Endothelial cell of umbilical vein (primary cell): Measurements from ENCODE around the gene FGR. TPM values are rescaled to one million over a fixed set of nuclear protein-coding genes. Genes with fewer than 3 reads are reported as not detected.

Experiments used
- BruUV-seq: library from RNA; stranded (reverse); fragments of 400-500 nt; replicated peaks from 2 replicates; lab custom pipeline; 2021; lab: Mats Ljungman, UMichigan
- CTCF ChIA-PET: fragments of 300-600, 350-600 bp; sonication (Branson Sonifier 250); formaldehyde crosslinking; loops from one replicate; lab custom pipeline; 2021; ENCODE audit warnings: antibody characterized with exemption, inconsistent platforms; lab: Charles Lee
- POLR2A ChIA-PET: fragments of 300-600, 350-600 bp; sonication (Branson Sonifier 250); formaldehyde crosslinking; loops from one replicate; lab custom pipeline; 2021; ENCODE audit warnings: antibody characterized with exemption, inconsistent platforms; lab: Charles Lee
- DNase-seq: peaks from one replicate; pipeline ENCODE4 v3.0.0-alpha.2; 2011; ENCODE audit warnings: low read depth, low spot score
- FAIRE-seq: peaks from 2 replicates; lab custom pipeline; 2011; peaks lifted over from hg19 to GRCh38; lab: Jason Lieb, UNC
- H2AFZ ChIP-seq: 2 replicates; pipeline ENCODE4 v1.6.0; 2012; ENCODE audit warnings: low read depth, low read length, control low read depth, inconsistent platforms
- H3K27ac ChIP-seq: 2 replicates; pipeline ENCODE4 v1.5.1; 2011; ENCODE audit warnings: low read depth, mild to moderate bottlenecking, control low read depth, low read length, moderate library complexity; ENCODE audit not compliant: insufficient read depth
- H3K27me3 ChIP-seq, 2 experiments: 2 replicates each; pipeline versions ENCODE4 v1.6.0 to v1.6.1; 2011; ENCODE audit warnings: low read length in 2 of 2, mixed read lengths in 1 of 2; ENCODE audit not compliant: control insufficient read depth in 2 of 2, insufficient read depth in 2 of 2
- H3K36me3 ChIP-seq, 2 experiments: 2 replicates in 1 of 2; 3 replicates in 1 of 2; pipeline ENCODE4 v1.5.1; 2011; ENCODE audit warnings: low read length in 2 of 2, mild to moderate bottlenecking in 1 of 2, moderate library complexity in 1 of 2; ENCODE audit not compliant: control insufficient read depth in 2 of 2, insufficient read depth in 2 of 2; ENCODE audit errors: extremely low read depth in 1 of 2
- H3K4me1 ChIP-seq: 3 replicates; pipeline ENCODE4 v1.5.1; 2011; ENCODE audit warnings: mild to moderate bottlenecking, low read length; ENCODE audit not compliant: control insufficient read depth, insufficient read depth; ENCODE audit errors: extremely low read depth
- H3K4me2 ChIP-seq: 2 replicates; pipeline ENCODE4 v1.6.1; 2011; ENCODE audit warnings: low read length, control low read depth, mixed read lengths; ENCODE audit not compliant: insufficient read depth
- H3K4me3 ChIP-seq, 3 experiments: fragments of 200-600 bp in 1 of 3; sonication (generic), shearing (Covaris generic) in 1 of 3; replicated peaks in 1 of 3; 2 replicates each; pipeline ENCODE4 v1.5.1; 2011 to 2016; ENCODE audit warnings: control low read depth in 3 of 3, low read length in 3 of 3, mild to moderate bottlenecking in 2 of 3, inconsistent platforms in 1 of 3, low read depth in 1 of 3, moderate library complexity in 1 of 3; ENCODE audit not compliant: insufficient read depth in 1 of 3
- H3K79me2 ChIP-seq: 2 replicates; pipeline ENCODE4 v1.6.0; 2012; ENCODE audit warnings: low read length, inconsistent platforms; ENCODE audit not compliant: control insufficient read depth, insufficient read depth
- H3K9ac ChIP-seq: replicated peaks from 2 replicates; pipeline ENCODE3; 2011; ENCODE audit warnings: low read length, control low read depth; ENCODE audit not compliant: insufficient read depth; ENCODE audit errors: extremely low read depth
- H3K9me1 ChIP-seq: replicated peaks from 3 replicates; pipeline ENCODE4 v1.6.0; 2011; ENCODE audit warnings: mild to moderate bottlenecking, low read length; ENCODE audit not compliant: control insufficient read depth, insufficient read depth; ENCODE audit errors: extremely low read depth
- H3K9me3 ChIP-seq: replicated peaks from 2 replicates; pipeline ENCODE4 v1.5.1; 2012; ENCODE audit warnings: low read length, inconsistent platforms; ENCODE audit not compliant: control insufficient read depth, insufficient read depth
- H4K20me1 ChIP-seq: replicated peaks from 2 replicates; pipeline ENCODE3; 2011; ENCODE audit warnings: mild to moderate bottlenecking, low read length; ENCODE audit not compliant: control insufficient read depth, insufficient read depth; ENCODE audit errors: extremely low read depth
- CTCF ChIP-seq, 2 donors: IDR thresholded peaks; 1 replicate in 1 of 2; 2 replicates in 1 of 2; pipeline ENCODE4 v1.5.1; 2011; ENCODE audit warnings: low read length in 2 of 2, mild to moderate bottlenecking in 2 of 2, moderate library complexity in 2 of 2, control low read depth in 1 of 2, inconsistent platforms in 1 of 2, low read depth in 1 of 2; ENCODE audit not compliant: insufficient read depth in 1 of 2; ENCODE audit errors: extremely low read depth in 1 of 2
- EZH2 ChIP-seq: IDR thresholded peaks from 2 replicates; pipeline ENCODE4 v1.6.1; 2012; ENCODE audit warnings: borderline replicate concordance, low read depth, mild to moderate bottlenecking, moderate library complexity, low read length, inconsistent platforms; ENCODE audit not compliant: severe bottlenecking
- FOS ChIP-seq: IDR thresholded peaks from 2 replicates; pipeline ENCODE4 v1.6.1; 2011; ENCODE audit warnings: mild to moderate bottlenecking, low read length, moderate library complexity, borderline replicate concordance; ENCODE audit not compliant: insufficient read depth
- GATA2 ChIP-seq: IDR thresholded peaks from 2 replicates; pipeline ENCODE4 v1.7.0; 2011; ENCODE audit warnings: low read depth, mild to moderate bottlenecking, moderate library complexity, mixed read lengths, low read length; ENCODE audit not compliant: insufficient read length, insufficient read depth
- JUN ChIP-seq: IDR thresholded peaks from 2 replicates; pipeline ENCODE4 v1.6.1; 2011; ENCODE audit warnings: borderline replicate concordance, low read depth; ENCODE audit not compliant: insufficient read length, insufficient read depth
- MAX ChIP-seq: IDR thresholded peaks from 2 replicates; pipeline ENCODE4 v1.6.1; 2011; ENCODE audit not compliant: insufficient read depth, insufficient read length
- MYC ChIP-seq: IDR thresholded peaks from one replicate; pipeline ENCODE4 v1.6.1; 2011; ENCODE audit warnings: mild to moderate bottlenecking, low read depth, low read length
- POLR2A ChIP-seq: IDR thresholded peaks from 2 replicates; pipeline ENCODE4 v1.6.1; 2012; ENCODE audit warnings: low read depth, mild to moderate bottlenecking, control low read depth, low read length
- POLR2AphosphoS5 ChIP-seq: IDR thresholded peaks from 2 replicates; pipeline ENCODE4 v1.6.1; 2012; ENCODE audit warnings: low read depth, mild to moderate bottlenecking, control low read depth, low read length, moderate library complexity; ENCODE audit not compliant: insufficient read depth
- dilution Hi-C: fragments of 300-500 bp; cut with MboI; formaldehyde crosslinking; loops from one replicate; pipeline ENCODE4 v1.15.0; 2019; ENCODE audit warnings: low sequenced_read_pairs; ENCODE audit not compliant: extremely low pct_ligation_motif_present
- intact Hi-C: fragments of 100-400 bp; cut with micrococcal nuclease; formaldehyde crosslinking; loops from one replicate; pipeline ENCODE4 v1.10.0; 2022
- polyA plus RNA-seq, 4 experiments: library from polyadenylated mRNA; depleted of rRNA in 3 of 4; stranded (reverse) in 3 of 4; unstranded in 1 of 4; fragments of >200 nt; gene quantifications; 2 replicates each; pipeline versions ENCODE4 v1.2.1 to v1.2.3, GENCODE V29; 2011 to 2012; ENCODE audit warnings: missing spikeins in 1 of 4
- total RNA-seq: library from RNA; stranded (reverse); gene quantifications from 2 replicates; pipeline ENCODE4 v1.2.3, GENCODE V29; 2021

Gene FGR
- total and polyA plus RNA-seq, 2 donors (not counting 3 experiments of a cell fraction or from before 2014, with no cell fraction given) = 0.18 TPM; not detected in 1

- TF ChIP-seq CTCF (IDR thresholded peaks at IDR 0.05; ENCODE audit: extremely low read depth in 1 of 2, insufficient read depth in 1 of 2, low read depth in 1 of 2, low read length in 2 of 2) = no peak
- no peak for TF ChIP-seq JUN
- TF ChIP-seq MYC = no peak
- no peak for TF ChIP-seq POLR2AphosphoS5
- no peak for TF ChIP-seq EZH2
- TF ChIP-seq FOS = no peak
- TF ChIP-seq POLR2A = no peak
- TF ChIP-seq GATA2 = no peak
- TF ChIP-seq MAX = no peak
- dilution Hi-C loops = no loop called here
- POLR2A ChIA-PET = no interaction called here
These were observed 3.2 kb upstream of the FGR start for GRCh38 chr1:27638047-27638734.

More at GRCh38 chr1:27638047-27638734, 3.2 kb upstream of the FGR start:
- peaks cover 12% of the 10 kb centered on the region for H3K4me1 ChIP-seq
- H3K9ac ChIP-seq = no peak overlapping the region
- H3K27me3 ChIP-seq = no peaks in the 10 kb centered on the region
- no peaks in the 10 kb centered on the region for H3K79me2 ChIP-seq
- no peak overlapping the region for H3K4me3 ChIP-seq
- no peaks in the 10 kb centered on the region for H3K9me1 ChIP-seq
- H3K36me3 ChIP-seq = no peaks in the 10 kb centered on the region
- H4K20me1 ChIP-seq = no peaks in the 10 kb centered on the region
- FAIRE-seq (no peak), DNase-seq (no peak)
- no peak overlapping the region for H3K27ac ChIP-seq
- BruUV-seq = no TSS peak
- H3K4me2 ChIP-seq = no peak overlapping the region
- intact Hi-C loops = no loop called here
- no peak overlapping the region for H2AFZ ChIP-seq
- H3K9me3 ChIP-seq = no peaks in the 10 kb centered on the region
- CTCF ChIA-PET = interaction anchor here (1.0 to 1.2 kb wide), 2 partner anchors 25 to 28 kb away, joined by 3 to 4 read pairs; no protein-coding TSS in a partner anchor
